Measurements from ENCODE around the gene PDZD7.

PDZD7 gene

DNA sequence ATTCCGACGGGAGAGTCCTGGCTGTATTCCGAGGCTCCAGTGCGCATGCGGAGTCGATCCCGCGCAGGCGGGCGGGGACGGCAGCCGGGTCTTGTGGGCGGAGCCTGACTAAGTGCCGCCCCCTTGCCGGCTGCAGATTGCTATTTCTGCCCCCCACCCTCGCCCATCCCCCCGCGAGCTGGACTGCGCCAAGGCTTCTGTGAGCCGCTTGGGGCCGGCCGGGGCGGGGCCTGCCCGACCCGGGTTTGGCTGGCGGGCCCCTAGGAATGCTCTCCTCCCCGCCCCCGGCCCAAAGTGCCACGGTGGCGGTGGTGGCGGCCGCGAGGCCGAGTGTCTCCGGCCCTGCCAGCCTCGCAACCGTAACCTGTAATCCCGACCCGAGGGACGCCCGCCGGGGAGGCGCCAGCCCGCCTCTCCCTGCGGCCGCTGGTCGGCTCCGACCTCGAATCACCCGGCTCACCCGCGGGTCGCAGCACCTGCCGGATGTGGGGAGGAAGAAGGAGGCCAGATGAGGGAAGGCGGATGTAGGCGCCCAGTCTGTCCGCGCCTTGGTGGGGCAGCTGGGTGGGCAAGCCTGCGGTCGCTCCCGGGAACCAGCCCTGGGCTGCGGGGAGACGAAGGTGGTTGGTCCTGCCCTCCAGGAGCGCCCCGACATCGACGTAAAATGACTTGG is 30.2 kb upstream of the PDZD7 start:
- DNase-seq: peak; percentile 79

DNA sequence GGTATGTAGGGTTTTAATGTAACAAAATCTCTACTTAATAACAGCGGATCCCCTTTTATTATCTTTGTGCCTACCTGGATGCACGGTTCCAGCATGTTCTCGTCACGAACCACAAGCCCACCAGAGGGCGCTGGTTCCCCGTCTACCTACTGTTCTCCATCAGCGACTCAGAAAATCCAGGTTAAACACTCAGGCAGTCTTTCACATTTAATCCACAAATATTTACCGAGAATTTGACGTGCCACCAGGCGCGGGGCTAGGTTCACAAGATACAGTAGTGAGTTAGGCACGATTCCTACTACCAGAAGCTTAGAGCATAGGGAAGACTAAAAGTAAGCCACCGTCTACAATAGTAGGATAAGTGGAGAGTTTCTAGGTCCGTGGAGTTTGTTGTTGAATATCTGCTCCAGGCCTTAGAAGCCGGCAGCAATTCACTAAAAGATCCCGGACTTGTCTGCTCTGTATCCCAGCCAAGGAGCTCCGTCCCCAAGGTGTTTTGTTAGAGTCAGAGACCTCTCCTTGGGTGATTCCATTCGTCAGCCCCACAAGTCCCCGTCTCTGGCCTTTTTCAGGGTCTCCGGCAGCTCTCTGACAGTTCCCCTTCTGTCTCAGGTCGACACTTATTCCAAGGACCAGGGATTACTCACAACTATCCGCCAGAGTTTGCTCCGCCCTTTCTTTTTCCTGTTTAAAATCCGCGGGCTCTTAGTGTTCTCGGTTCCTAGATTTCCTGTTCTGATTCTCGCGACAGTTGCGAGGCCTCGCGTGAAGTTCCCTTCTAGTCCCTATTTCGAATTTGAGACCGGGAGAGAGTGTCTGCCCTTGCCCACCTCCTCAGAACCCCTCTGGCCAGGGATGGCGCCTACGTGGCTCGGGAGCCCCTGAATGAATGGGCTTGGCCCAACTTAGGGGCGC is 29.4 kb upstream of the PDZD7 start:
- DNase-seq: peak; percentile 83

DNA sequence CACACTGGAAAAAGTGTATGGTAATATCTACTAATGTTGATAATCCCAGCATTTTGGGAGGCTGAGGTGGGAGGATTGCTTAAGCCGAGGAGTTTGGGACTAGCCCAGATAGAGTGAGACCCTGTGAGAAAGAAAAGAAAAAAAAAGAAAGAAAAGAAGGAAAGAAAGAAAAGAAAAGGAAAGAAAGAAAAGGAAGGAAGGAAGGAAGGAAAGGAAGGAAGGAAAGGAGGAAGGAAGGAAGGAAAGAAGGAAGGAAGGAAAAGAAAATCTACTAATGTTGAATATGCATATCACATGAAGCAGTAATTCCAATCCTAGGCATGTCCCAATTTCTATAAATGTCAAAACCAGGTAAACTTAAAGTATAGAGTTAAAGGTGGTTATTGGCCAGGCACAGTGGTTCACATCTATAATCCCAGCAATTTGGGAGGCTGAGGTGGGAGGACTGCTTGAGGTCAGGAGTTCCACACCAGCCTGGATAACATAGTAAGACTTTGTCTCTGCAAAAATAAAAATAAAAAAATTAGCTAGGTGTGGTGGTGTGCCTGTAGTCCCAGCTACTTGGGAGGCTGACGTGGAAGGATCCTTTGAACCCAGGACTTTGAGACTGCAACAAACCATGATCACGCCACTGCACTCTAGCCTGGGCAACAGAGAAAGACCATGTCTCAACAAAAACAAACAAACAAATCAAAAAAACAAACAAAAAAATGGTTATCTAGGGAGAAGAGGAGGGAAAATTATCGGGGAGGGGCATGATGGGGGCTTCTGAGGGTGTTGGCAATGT is 25.6 kb upstream of the PDZD7 start:
- no peak for DNase-seq

DNA sequence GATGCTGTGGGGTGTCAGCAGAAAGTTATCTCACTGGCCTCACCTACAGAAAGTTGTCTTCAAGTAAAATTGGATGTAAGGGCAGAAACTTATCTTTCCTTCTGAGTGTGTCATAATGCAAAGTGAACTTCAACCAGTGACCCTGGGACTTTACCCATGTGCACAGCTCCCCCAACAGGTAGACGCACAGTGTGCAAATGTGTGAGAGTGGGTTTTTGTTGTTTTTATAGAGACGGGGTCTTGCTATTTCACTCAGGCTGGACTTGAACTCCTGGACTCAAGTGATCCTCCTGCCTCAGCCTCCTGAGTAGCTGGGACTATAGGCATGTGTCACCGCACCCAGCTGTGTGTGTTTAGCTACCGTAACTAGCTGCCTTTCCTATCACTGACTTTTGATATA is 24.5 kb upstream of the PDZD7 start:
- DNase-seq: no peak

DNA sequence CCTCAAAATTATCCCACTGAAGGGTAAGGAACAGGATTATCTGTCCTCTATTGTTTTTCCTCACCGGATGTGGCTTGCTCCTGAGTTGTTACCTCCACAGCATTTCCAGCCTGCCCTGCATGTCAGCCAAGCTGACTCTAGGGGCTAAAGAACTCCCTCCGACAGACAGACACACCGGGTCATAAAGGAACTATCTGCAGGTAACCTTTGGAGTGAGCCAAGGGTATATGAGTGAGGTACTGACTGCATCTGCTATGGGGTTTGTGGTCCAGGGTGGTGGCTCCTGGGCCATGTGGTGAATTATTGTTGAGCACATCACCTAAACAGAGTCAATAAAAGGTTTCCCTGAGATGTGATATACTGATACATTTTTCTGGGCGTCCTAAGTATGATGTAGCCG is 23.9 kb upstream of the PDZD7 start:
- no peak for DNase-seq

DNA sequence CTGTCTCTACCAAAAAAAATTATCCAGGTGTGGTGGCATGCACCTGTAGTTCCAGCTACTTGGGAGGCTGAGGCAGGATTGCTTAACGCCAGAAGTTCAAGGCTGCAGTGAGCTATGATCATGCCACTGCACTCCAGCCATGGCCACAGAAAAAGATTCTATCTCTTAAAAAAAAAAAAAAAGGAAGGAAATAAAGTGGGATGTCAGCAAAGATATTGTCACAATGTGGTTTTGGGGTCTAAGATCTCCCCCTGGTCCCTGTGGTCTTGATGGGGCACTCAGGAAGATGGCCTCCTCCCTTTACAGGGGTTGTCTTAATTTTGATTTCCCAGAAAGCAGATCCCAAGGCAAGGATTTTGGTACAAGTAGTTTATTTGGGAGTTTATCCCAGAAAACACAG is 23.4 kb upstream of the PDZD7 start:
- DNase-seq: no peak

DNA sequence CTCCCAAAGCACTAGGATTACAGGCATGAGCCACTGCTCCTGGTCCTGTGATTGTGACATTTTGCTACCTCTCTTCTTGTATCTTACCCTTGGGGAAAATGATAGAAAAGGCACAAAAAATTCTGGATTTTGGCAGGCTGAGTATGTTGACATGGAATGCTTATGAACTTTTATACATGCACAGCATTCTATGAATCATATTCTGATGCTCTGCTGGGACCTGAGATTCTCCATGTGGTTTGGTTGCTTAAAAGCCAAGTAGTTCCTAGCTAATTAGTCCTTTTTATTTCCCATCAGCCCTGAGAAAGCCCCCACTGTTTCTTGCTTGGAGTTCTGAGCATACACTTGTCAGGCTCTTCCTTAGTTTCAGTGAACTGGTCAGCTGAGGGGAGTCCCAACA is 22.6 kb upstream of the PDZD7 start:
- DNase-seq: no peak

DNA sequence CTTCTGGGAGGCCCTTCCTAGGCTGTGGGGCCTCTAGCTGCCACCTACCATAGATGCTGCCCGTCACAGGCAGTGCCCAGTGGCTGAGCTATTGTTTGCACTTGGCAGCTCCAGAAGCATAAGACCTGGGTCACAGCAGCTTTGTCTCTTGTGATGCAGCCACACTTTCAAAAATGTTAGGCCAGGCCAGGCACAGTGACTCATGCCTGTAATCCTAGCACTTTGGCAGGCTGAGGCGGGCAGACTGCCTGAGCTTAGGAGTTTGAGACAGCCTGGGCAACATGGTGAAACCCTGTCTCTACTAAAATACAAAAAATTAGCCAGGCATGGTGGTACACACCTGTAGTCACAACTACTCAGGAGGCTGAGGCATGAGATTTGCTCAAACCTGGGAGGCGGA is 21.4 kb upstream of the PDZD7 start:
- no peak for DNase-seq

DNA sequence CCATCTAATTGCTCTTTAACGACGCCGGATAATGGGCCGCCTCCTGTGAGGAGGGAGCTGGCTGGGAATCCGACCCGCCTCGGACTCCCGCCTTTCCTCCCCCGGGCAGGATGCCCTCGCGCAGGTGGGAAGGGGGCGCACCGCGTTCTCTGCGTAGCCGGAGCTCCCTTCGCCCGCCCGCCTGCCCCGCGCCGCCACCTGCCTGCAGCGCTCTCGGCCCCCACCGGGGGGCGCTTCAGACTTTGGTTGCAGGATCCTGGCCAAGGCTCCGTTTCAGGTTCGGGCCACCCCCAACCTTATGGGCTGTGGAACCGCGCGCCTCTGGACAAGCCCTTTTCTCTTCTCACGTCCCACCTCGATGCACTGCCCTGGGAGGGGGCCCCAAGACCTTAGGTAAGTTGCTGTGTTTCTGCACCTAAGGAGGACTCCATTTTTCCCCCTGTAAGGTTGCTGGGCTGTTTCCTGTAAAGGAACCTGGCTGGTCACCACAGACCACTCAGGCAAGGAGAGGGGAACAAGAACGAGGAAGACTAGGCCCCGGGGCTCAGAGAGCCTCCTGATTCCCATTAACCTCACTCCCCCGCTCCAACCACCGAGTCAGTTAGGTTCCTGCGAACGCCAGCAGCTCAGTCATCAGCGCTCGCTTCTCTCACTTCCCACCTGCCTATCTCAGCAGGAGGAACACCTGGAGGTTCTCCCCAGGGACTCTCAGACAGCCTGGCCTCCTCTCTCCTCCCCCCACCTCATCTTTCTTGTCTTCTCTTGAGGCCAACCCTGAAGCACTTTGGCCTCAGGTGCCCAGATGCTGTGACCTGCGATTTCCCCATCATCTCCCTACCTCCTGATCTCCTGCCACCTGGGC is 19.5 kb upstream of the PDZD7 start:
- DNase-seq: peak; percentile 52

DNA sequence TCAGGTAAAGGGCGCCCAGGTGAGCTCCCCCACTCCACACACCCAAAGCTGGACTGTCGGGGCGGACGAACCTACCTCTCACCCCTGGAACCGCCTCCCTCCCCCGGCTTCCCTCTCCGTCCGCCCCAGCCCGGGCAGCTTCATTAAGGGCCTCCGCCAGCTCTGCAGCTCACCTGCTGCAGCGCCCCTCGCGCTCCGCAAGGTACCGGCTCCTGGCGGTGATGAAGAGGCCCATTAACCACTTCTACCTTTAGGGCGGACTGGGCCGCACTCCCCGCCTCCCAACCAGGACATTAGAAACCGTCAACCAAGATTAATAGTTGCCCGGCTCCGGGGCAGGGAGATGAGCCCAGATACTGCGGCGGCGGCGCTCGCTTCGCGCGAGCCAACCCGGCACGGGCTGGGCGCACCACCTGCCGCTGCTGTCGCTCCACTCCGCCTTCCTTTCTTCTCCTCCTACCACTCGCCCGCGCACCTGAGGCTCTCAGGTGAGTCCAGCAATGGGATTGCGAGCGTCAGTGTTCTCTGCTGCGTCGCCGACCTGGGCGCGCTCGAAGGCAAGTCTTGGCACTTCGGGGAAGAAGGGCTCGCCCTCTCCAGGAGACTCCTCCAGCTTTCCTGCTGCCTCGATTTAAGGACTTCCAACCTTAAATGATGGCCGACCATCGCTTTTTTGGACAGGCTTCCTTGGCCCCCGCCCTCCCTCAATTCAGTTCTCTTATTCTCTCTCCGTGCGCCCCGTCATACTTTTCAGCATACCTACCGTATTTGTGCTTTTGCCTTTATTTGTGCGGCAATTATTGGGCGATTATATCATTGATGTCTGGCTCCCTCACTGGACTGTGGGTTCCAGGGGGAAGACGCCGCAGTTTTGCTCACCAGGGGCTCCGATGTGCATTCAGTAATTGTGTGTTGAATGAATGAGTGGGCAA is 17.3 kb upstream of the PDZD7 start:
- peak; percentile 86 for DNase-seq

DNA sequence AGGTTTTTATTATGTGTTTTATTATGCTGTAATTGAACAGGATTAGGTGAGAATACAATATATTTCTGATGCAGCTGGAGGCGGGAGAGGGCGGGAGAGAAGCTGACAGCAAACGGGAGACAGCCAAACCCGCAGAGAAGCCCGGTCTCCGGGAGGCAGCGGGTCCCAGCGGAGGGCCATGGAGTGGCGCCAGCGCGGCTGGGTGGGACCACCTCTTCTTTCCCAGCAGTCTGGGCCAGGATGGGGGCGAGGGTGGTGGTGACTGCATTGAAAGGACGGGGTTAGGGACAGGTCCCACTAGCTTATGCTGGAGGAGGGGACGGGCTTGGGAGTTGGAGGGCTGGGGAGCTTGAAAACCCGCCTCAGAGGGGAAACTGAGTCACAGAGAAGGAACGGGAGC is 16.3 kb upstream of the PDZD7 start:
- no peak for DNase-seq

DNA sequence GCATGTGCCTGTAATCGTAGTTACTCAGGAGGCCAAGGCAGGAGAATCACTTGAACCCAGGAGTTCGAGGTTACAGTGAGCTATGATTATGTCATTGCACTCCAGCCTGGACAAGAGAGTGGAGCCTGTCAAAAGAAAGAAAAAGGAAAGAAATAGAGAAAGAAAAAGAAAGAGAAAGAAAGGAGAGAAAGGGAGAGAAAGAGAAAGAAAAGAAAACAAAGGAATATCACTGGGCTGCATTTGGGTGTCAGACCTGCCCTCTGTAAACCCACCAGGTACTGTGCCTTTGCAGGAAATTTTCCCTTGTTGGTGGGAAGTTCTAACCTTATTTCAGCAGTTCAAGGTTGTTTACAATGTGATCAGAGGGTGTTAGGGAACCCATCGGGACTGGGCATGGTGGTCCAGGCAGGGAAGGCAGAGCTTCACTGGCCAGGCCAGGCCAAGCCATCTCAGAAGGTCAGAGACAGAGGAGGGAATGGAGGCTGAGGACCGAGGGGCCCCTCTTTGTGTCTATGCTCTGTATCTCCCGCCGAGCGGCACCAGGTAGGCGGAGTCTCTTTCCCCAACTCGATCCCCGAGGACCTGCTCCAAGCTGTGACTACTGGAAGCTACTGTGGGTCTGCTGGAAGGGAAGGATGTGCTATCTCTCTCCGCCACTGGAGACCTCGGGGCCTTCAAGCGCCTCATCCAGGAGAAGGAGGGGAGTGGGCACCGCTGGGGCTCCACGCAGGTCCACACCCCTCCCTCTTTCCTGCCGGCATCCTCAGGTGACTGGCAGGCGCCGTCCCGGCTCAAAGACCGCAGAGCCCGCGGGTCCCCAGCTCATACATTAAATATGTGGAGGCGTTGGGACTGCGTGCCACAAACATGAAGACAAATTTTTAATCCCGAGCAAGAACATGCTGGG is 15.7 kb upstream of the PDZD7 start:
- peak; percentile 42 for DNase-seq

DNA sequence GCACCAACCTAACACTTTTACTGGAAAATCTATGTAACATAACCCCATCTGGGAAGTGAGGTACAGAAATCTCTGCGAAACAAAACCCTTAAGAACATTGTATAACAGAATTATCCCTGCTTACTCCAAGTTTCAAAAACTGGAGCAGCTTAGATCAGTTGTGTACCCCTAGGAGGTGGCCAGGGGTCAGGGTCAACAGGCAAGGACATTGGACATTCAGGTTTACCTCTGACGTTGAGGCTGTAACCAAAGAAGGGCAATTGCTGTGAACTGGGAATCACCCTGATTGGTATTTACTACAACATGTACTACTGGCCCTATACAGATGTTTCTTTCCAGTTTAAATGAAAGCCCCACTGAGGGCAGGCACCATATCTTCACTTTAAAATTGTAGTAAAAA is 13.2 kb upstream of the PDZD7 start:
- no peak for DNase-seq

DNA sequence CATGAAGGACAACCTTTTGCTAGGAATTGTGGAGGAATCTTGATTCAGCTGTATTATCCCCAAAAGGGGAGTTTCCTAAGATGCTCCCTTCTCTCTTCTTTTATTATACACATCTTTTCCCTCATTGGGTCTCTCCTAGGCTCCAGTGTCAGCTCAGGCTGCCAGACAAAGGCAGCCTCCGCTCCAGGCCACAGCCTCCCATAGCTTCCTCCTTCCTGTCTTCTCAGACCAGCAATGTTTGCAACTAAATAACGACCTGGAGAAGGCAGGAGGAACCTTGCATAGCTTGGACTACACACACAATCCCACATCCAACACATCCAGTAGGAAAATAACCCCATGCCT is 12.4 kb upstream of the PDZD7 start:
- no peak for DNase-seq

DNA sequence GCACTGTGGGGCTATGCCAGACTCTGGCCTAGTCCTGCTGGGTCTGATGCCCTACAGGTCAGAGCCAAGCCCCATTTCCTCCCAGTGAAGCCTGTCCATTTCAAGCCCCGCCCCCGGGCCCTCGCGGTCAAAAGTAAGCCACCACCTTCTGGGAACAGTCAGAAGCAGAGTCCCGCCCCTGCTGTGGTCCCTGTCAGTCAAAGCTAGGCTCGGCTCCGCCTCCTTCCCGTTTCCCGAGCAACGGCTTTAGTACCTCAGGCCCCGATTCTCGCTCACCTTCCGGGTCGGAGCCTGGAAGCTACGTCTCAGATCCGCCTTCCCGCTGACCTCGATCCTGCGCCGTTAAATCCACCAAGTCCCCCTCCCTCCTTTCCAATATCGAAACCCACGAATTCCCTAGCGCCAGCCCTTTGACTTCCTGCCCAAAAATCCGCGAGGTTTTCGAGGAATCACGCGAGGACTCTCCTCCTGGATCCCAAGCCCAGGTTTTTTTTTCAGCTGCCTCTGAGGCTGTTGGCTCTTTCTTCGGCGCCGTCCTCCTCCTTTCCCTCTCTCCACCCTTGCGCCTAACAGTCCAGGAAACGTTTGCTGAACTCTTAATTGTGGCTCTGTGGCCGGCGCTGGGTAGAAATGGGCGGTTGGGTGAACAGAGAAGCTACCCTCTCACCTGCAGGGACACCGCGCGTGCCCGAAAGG is 11.9 kb upstream of the PDZD7 start:
- DNase-seq: peak; percentile 96

DNA sequence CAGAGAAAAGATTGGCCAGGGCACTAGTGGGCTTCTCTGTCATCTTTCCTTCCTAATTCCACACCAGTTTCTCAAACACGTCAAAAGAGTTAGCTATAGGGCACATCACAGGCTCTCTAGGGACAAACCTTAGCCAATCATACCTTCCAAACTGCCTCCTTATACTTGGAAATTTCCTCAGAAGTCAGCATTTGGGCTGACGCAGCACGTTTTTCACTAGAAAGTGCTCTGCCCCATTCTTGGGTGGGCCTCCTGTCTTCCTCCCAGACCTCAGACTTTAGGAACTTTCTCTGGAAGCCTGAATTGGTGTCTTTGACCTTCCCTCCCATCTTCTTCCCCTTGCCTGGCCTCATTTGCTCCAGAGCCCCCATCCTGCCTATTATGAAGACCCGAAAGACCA is 11.2 kb upstream of the PDZD7 start:
- DNase-seq: no peak

DNA sequence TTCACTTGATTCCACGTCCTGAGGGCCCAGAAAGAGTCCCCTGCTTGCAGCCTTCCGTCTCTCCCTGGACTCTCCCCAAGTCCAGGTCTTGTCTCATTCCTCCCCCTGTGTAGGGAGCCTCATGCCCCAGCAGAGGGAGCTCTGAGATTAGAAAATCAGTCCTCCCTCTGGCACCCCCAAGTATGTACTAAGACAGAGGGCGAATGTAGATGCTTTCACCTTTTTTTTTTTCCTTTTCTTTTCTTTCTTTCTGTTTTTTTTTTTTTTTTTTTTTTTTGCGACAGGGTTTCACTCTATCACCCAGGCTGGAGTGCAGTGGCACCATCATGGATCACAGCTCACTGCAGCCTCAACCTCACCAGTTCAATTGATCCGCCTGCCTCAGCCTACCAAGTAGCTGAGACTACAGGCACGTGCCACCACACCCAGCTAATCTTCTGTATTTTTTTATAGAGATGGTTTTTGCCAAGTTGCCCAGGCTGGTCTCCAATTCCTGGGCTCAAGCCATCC is 10.4 kb upstream of the PDZD7 start:
- DNase-seq: peak; percentile 68

DNA sequence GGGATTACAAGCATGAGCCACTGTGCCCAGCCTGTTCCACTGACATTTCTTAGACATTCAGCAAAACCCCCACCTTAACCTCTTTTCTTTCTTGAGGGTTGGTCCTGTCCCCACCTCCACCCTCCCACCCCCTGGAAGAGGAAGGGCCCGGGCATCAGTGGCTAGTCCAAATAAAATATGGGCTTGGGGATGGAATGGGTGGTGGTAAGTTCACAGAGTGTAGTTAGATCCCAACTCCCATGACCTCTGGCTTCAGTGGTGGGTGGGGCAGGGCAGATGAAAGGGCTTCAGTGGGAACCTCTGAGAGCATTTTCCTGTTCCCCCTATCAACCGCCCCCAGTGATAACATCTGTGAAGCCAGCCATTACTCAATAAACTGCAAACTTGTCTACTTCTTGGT is 9.9 kb upstream of the PDZD7 start:
- no peak for DNase-seq

DNA sequence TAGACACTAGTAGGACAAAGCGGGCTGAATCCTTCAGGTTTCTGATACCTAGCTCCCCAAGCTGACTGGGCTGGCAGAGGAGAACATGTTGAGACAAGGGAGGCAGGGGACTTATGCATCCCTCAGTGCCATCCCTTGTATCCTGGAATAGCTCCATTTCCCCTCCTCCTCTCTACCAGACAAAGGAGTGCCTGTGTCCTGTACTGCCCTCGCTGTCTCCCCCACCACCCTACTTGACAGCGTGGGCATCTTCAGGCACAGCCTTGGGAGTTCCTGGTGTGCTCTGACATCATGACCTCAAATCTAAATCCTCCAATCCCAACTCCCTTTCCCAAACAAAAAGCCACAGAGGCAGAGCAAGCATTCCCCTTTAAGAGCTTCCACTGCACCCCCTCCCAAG is 9.1 kb upstream of the PDZD7 start:
- no peak for DNase-seq

DNA sequence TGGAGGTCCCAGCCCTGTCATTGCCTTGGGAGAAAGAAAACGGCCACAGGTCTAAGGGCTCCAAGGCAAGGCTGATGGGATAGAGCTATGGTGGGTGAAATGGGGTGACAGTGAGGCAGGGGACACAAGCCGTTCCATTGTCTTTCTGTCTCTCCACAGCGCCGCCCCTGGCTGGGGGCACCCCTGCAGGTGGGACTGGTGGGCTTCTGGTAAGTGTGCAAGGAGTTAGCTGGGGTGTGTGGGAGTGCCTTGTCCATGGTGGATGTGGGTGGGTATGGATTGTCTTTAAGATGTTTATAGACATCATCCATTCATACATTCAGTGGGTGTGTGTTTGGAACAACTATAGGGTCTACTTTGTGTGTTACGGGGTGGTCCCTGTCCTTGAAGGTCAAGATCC is 7.6 kb upstream of the PDZD7 start:
- DNase-seq: no peak

Measured in DMS153 (cell line).